HG03460 (cell line): ENCODE measurements around the gene POMT1.
"Not testable (repeated sequence)": the region's sequence is repeated elsewhere in the genome, so short reads cannot be mapped to it uniquely, and the experiment has no call there.

ENCODE experiments used
- ATAC-seq: cut with Tn5 transposase; IDR thresholded peaks from one replicate; pipeline ENCODE4 v1.9.1; 2021; ENCODE audit not compliant: unreplicated experiment

The POMT1 gene

GRCh38 chr9:131492070-131492469, 10.6 kb upstream of the POMT1 start:
- ATAC-seq = no peak

GRCh38 chr9:131494296-131494870, 8.3 kb upstream of the POMT1 start:
- no peak for ATAC-seq

GRCh38 chr9:131495785-131496184, 6.9 kb upstream of the POMT1 start:
- ATAC-seq = no peak

GRCh38 chr9:131496844-131497405, 5.8 kb upstream of the POMT1 start:
- ATAC-seq = no peak

- ATAC-seq = no peak
These were observed 3.4 kb upstream of the POMT1 start for GRCh38 chr9:131499254-131499767.

- ATAC-seq = no peak
These were observed 2.3 kb upstream of the POMT1 start for GRCh38 chr9:131500377-131500776.

- no peak for ATAC-seq
These were observed 1.7 kb upstream of the POMT1 start for GRCh38 chr9:131500939-131501541.

GRCh38 chr9:131503626-131504465, 1.1 kb downstream of the POMT1 start:
- ATAC-seq = no peak

GRCh38 chr9:131505012-131505411, 2.3 kb downstream of the POMT1 start:
- no peak for ATAC-seq

- no peak for ATAC-seq
These were observed 8.7 kb downstream of the POMT1 start for GRCh38 chr9:131511416-131511815.

GRCh38 chr9:131511880-131512279, 9.2 kb downstream of the POMT1 start:
- no peak for ATAC-seq

GRCh38 chr9:131513177-131513576, 10.5 kb downstream of the POMT1 start:
- no peak for ATAC-seq

- ATAC-seq = not testable (repeated sequence)
These were observed 12.9 kb downstream of the POMT1 start for GRCh38 chr9:131515559-131516031.

GRCh38 chr9:131516100-131516499, 13.4 kb downstream of the POMT1 start:
- ATAC-seq = no peak

- no peak for ATAC-seq
These were observed 14.2 kb downstream of the POMT1 start for GRCh38 chr9:131516930-131517329.

GRCh38 chr9:131517761-131518190, 15.1 kb downstream of the POMT1 start:
- no peak for ATAC-seq

- no peak for ATAC-seq
These were observed 15.8 kb downstream of the POMT1 start for GRCh38 chr9:131518553-131518952.

GRCh38 chr9:131520503-131520902, 17.8 kb downstream of the POMT1 start:
- no peak for ATAC-seq

- no peak for ATAC-seq
These were observed 18.5 kb downstream of the POMT1 start for GRCh38 chr9:131521203-131521602.

- no peak for ATAC-seq
These were observed 19.1 kb downstream of the POMT1 start for GRCh38 chr9:131521822-131522221.
